Hepatocyte (in vitro differentiated cells): ENCODE results near the gene MC1R. TPM values are rescaled to one million over a fixed set of nuclear protein-coding genes. Genes with fewer than 3 reads are reported as not detected.
A peak's percentile ranks its signal among the peaks of the same experiment; 100 is the strongest.

Source experiments
- DNase-seq: peaks from one replicate; pipeline ENCODE4 v3.0.0-alpha.2; 2016; ENCODE audit warnings: low spot score
- H2AFZ ChIP-seq: fragments of 200-600 bp; sonication (generic); 2 replicates; pipeline ENCODE4 v1.6.0; 2016; ENCODE audit warnings: antibody characterized with exemption, mild to moderate bottlenecking
- H3K27ac ChIP-seq: fragments of 200-600 bp; sonication (generic); 2 replicates; pipeline ENCODE4 v1.5.1; 2016; ENCODE audit warnings: mild to moderate bottlenecking
- H3K27me3 ChIP-seq: fragments of 200-600 bp; sonication (generic); 2 replicates; pipeline ENCODE4 v1.6.1; 2016
- H3K36me3 ChIP-seq: fragments of 200-600 bp; sonication (generic); replicated peaks from 2 replicates; pipeline ENCODE4 v1.5.1; 2016; ENCODE audit warnings: low read depth; ENCODE audit not compliant: insufficient read depth
- H3K4me1 ChIP-seq: fragments of 200-600 bp; sonication (generic); 2 replicates; pipeline ENCODE4 v1.5.1; 2016; ENCODE audit warnings: mild to moderate bottlenecking, moderate library complexity; ENCODE audit not compliant: insufficient read depth
- H3K4me2 ChIP-seq: fragments of 200-600 bp; sonication (generic); 2 replicates; pipeline ENCODE4 v1.6.0; 2016
- H3K4me3 ChIP-seq: fragments of 200-600 bp; sonication (generic); 2 replicates; pipeline ENCODE4 v1.5.1; 2016; ENCODE audit warnings: mild to moderate bottlenecking
- H3K79me2 ChIP-seq: fragments of 200-600 bp; sonication (generic); 2 replicates; pipeline ENCODE4 v1.6.0; 2017; ENCODE audit warnings: mild to moderate bottlenecking
- H3K9me2 ChIP-seq: fragments of 200-600 bp; sonication (generic); replicated peaks from 2 replicates; pipeline ENCODE4 v1.6.0; 2017; ENCODE audit warnings: mild to moderate bottlenecking; ENCODE audit not compliant: insufficient read depth
- H3K9me3 ChIP-seq: fragments of 200-600 bp; sonication (generic); 2 replicates; pipeline ENCODE4 v1.5.1; 2016; ENCODE audit warnings: low read depth, mild to moderate bottlenecking
- H4K20me1 ChIP-seq: fragments of 200-600 bp; sonication (generic); 2 replicates; pipeline ENCODE4 v1.6.0; 2016; ENCODE audit warnings: mild to moderate bottlenecking; ENCODE audit not compliant: insufficient read depth, poor library complexity, severe bottlenecking
- EZH2 ChIP-seq: fragments of 200-600 bp; sonication (generic); IDR thresholded peaks from 2 replicates; pipeline ENCODE4 v1.6.1; 2016; ENCODE audit warnings: antibody characterized with exemption, mild to moderate bottlenecking, borderline replicate concordance
- EZH2phosphoT487 ChIP-seq: fragments of 200-600 bp; sonication (generic); IDR thresholded peaks from one replicate; pipeline ENCODE4 v1.6.1; 2018; ENCODE audit warnings: antibody characterized with exemption, mild to moderate bottlenecking, low read depth, moderate library complexity; ENCODE audit not compliant: unreplicated experiment, severe bottlenecking
- WGBS: methylation state at CpG from one replicate; pipeline ENCODE4 v1.1.6; 2016; ENCODE audit warnings: low lambda C conversion rate; ENCODE audit errors: missing lambda C conversion rate; 5-methylcytosine and 5-hydroxymethylcytosine counted together
- polyA plus RNA-seq: library from polyadenylated mRNA; unstranded; fragments of >200 nt; fragmentation: Nextera tagmentation; extraction: Ambion mirVana; gene quantifications from 2 replicates; pipeline ENCODE4 v1.2.1, GENCODE V29; 2016
- total RNA-seq: library from RNA; depleted of rRNA; stranded (reverse); fragments of >200 nt; gene quantifications from 2 replicates; pipeline ENCODE4 v1.2.3, GENCODE V29; 2014
- TF ChIP-seq, protein P1 (sequence below): fragments of 200-600 bp; sonication (generic); IDR thresholded peaks from 2 replicates; pipeline ENCODE4 v1.5.1; 2016; ENCODE audit warnings: antibody characterized with exemption, mild to moderate bottlenecking; ENCODE audit not compliant: poor library complexity

MC1R gene
- total and polyA plus RNA-seq, 2 experiments from 2014 or later: 3.4 to 4.2 TPM

DNA sequence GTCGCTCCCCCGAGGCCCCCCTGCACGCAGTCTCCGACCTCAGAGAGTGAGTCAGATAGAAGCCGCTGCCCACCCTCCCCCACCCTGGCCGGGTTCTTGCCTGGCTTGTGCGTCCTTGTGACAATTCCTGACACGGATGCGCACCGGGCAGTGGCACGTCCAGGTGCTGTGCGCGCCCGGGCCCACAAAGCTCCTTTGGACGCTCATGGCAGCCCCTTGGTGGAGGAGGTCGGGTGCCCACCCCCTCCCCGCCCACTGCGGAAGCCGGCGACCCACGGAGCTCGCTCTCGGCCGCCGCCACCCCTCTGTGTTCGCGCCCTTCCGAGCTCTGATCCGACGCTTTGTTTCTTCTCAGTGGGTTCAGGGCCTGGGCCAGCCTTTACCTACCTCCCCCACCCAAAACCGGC is 3.8 kb downstream of the MC1R start:
- TF ChIP-seq, protein P1, sequence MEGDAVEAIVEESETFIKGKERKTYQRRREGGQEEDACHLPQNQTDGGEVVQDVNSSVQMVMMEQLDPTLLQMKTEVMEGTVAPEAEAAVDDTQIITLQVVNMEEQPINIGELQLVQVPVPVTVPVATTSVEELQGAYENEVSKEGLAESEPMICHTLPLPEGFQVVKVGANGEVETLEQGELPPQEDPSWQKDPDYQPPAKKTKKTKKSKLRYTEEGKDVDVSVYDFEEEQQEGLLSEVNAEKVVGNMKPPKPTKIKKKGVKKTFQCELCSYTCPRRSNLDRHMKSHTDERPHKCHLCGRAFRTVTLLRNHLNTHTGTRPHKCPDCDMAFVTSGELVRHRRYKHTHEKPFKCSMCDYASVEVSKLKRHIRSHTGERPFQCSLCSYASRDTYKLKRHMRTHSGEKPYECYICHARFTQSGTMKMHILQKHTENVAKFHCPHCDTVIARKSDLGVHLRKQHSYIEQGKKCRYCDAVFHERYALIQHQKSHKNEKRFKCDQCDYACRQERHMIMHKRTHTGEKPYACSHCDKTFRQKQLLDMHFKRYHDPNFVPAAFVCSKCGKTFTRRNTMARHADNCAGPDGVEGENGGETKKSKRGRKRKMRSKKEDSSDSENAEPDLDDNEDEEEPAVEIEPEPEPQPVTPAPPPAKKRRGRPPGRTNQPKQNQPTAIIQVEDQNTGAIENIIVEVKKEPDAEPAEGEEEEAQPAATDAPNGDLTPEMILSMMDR: no peak
- TF ChIP-seq EZH2: no peak
- peaks cover 11% of the 10 kb centered on the region for H3K79me2 ChIP-seq
- peak overlapping the region; percentile 84 for H3K4me2 ChIP-seq
- WGBS: 2% methylated on average over 25 of the region's 31 CpGs
- H4K20me1 ChIP-seq: peaks cover 27% of the 10 kb centered on the region
- H3K27ac ChIP-seq: peak overlapping the region; percentile 99
- peak overlapping the region; percentile 85 for H2AFZ ChIP-seq
- peak; percentile 94 for DNase-seq
- H3K36me3 ChIP-seq: no peaks in the 10 kb centered on the region
- no peaks in the 10 kb centered on the region for H3K9me3 ChIP-seq
- H3K9me2 ChIP-seq: no peaks in the 10 kb centered on the region
- peak overlapping the region; percentile 58 for H3K4me3 ChIP-seq
- H3K4me1 ChIP-seq: peaks cover 39% of the 10 kb centered on the region
- peaks cover 6% of the 10 kb centered on the region for H3K27me3 ChIP-seq

DNA sequence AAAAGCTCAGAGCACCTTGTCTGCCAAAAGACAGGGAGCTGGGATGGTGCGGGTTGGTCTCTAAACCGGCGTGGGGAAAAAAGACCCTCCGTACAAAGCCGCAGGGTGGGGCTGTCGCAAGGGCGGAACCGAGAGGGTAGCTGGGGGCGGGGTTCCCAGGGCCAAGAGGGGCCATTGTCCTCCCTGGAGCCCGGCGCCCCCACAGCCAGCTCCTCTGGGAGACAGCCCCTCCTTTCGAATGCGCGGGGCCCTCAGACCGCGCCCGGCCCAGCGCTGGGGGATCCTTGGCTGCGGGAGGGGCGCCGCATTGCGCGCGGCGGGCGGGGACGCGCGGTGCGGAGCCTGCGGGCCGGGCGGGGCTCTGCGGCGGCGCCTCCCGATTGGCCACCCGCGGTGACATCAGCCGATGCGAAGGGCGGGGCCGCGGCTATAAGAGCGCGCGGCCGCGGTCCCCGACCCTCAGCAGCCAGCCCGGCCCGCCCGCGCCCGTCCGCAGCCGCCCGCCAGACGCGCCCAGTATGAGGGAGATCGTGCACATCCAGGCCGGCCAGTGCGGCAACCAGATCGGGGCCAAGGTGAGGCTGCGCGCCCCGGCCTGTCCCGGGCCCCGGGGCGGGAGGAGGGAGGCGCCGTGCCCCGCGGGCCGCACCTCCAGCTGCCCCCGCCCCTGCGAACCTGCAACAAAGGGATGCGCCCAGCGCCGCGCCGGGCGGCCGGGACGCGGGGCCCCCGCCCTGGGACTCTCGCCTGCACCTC is 4.4 kb downstream of the MC1R start, which contains the start of gene TUBB3:
TUBB3 (plus strand) TSS at position 459 of the 756 bp plus-strand sequence; CDS start at position 519, 60 bp downstream.
- H3K79me2 ChIP-seq: peaks cover 15% of the 10 kb centered on the region
- H3K4me1 ChIP-seq: peaks cover 38% of the 10 kb centered on the region
- TF ChIP-seq EZH2 (no peak), EZH2phosphoT487 (no peak)
- TF ChIP-seq, protein P1: peak; percentile 6
- peak within 1 kb of the TSS; percentile 85 for H2AFZ ChIP-seq
- peak within 1 kb of the TSS; percentile 99 for H3K27ac ChIP-seq
- peak; percentile 93 for DNase-seq
- H3K4me3 ChIP-seq: peak within 1 kb of the TSS; percentile 58
- WGBS: under 1% methylated on average over 34 of the region's 88 CpGs
- H4K20me1 ChIP-seq: peaks cover 27% of the 10 kb centered on the region
- no peaks in the 10 kb centered on the region for H3K9me2 ChIP-seq
- no peaks in the 10 kb centered on the region for H3K9me3 ChIP-seq
- H3K36me3 ChIP-seq: no peaks in the 10 kb centered on the region
- H3K27me3 ChIP-seq: peaks cover 6% of the 10 kb centered on the region
- peak within 1 kb of the TSS; percentile 84 for H3K4me2 ChIP-seq

DNA sequence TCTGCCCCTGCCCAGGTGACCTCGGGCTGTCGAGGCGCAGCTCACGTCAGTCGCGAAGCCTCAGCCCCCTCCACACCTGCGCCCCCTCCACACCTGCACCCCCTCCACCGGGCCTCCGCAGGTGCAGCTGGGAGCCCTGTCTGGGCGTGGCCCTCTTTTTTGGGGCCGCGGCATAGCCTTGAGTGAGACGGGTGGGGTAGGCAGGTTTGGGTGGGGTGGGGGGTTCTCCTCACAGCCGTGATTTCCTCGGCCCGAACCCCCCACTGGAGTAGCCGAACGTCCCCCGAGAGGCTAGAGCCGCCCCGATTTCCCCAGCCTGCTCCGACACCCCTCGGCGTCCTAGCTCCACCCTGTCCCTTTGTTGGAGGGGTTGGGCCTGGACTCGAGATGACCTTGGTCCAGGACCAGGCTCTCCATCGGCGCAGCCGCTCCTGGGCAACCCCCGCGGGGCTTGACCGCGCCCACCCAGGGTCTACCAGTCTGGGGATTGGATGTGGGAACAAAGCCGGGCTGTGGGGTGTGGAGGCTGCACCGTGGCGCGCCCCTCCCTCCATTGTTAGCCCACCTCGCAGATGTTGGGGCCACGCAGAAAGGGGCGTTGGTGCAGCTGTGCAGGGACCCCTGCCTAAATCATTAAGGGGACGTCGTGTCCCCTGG is 5.1 kb downstream of the MC1R start:
- no peaks in the 10 kb centered on the region for H3K36me3 ChIP-seq
- peaks cover 31% of the 10 kb centered on the region for H3K4me1 ChIP-seq
- H3K27ac ChIP-seq: no peak overlapping the region
- no peaks in the 10 kb centered on the region for H3K9me2 ChIP-seq
- no peak for TF ChIP-seq EZH2
- TF ChIP-seq, protein P1: no peak
- TF ChIP-seq EZH2phosphoT487: no peak
- peaks cover 6% of the 10 kb centered on the region for H3K27me3 ChIP-seq
- DNase-seq: peak; percentile 47
- H4K20me1 ChIP-seq: peaks cover 27% of the 10 kb centered on the region
- peak overlapping the region; percentile 84 for H3K4me2 ChIP-seq
- H2AFZ ChIP-seq: no peak overlapping the region
- H3K79me2 ChIP-seq: peaks cover 16% of the 10 kb centered on the region
- 3% methylated on average over 26 of the region's 41 CpGs for WGBS
- no peaks in the 10 kb centered on the region for H3K9me3 ChIP-seq
- H3K4me3 ChIP-seq: peak overlapping the region; percentile 58
